Spleen (tissue), 11 donors: ENCODE data around the gene PPP2R5D. TPM values are rescaled to one million over a fixed set of nuclear protein-coding genes. Genes with fewer than 3 reads are reported as not detected.

ENCODE experiments used
- DNase-seq: peaks from one replicate; pipeline ENCODE4 v3.0.0-alpha.2; 2020
- H3K27ac ChIP-seq, 8 donors: fragments of 200-600 bp; sonication (generic) in 7 of 8; 1 replicate in 4 of 8; 2 replicates in 4 of 8; pipeline versions ENCODE4 v1.5.0 to v1.8.0; 2016 to 2021; ENCODE audit warnings: inconsistent platforms in 4 of 8, mild to moderate bottlenecking in 4 of 8, moderate library complexity in 1 of 8
- H3K27me3 ChIP-seq, 7 donors: fragments of 200-600 bp; sonication (generic) in 6 of 7; replicated peaks in 1 of 7; 1 replicate in 4 of 7; 2 replicates in 3 of 7; pipeline versions ENCODE4 v1.5.0 to v1.8.0; 2016 to 2021; ENCODE audit warnings: inconsistent platforms in 3 of 7, mild to moderate bottlenecking in 1 of 7
- H3K36me3 ChIP-seq, 6 donors: fragments of 200-600 bp; sonication (generic) in 5 of 6; 1 replicate in 4 of 6; 2 replicates in 2 of 6; pipeline versions ENCODE4 v1.5.0 to v1.8.0; 2016 to 2021; ENCODE audit warnings: inconsistent platforms in 2 of 6
- H3K4me1 ChIP-seq, 6 donors: fragments of 200-600 bp; sonication (generic) in 5 of 6; 1 replicate in 3 of 6; 2 replicates in 3 of 6; pipeline versions ENCODE4 v1.5.0 to v1.8.0; 2016 to 2021; ENCODE audit warnings: inconsistent platforms in 3 of 6
- H3K4me3 ChIP-seq, 8 donors: fragments of 200-600 bp; sonication (generic) in 7 of 8; 1 replicate in 4 of 8; 2 replicates in 4 of 8; pipeline versions ENCODE4 v1.5.0 to v1.8.0; 2016 to 2021; ENCODE audit warnings: inconsistent platforms in 4 of 8, mild to moderate bottlenecking in 4 of 8, moderate library complexity in 2 of 8
- H3K9me3 ChIP-seq, 8 donors: fragments of 200-600 bp; sonication (generic) in 7 of 8; 1 replicate in 4 of 8; 2 replicates in 4 of 8; pipeline versions ENCODE4 v1.5.0 to v1.8.0; 2016 to 2021; ENCODE audit warnings: inconsistent platforms in 4 of 8
- POLR2A ChIP-seq, 3 donors: fragments of 450-650 bp; IDR thresholded peaks; one replicate each; pipeline ENCODE4 v1.5.1; 2017; ENCODE audit warnings: antibody characterized with exemption in 3 of 3, mild to moderate bottlenecking in 1 of 3
- POLR2AphosphoS5 ChIP-seq, 3 donors: sonication (generic); formaldehyde crosslinking; IDR thresholded peaks; one replicate each; pipeline ENCODE4 v1.5.1; 2017; ENCODE audit warnings: antibody characterized with exemption in 3 of 3
- WGBS, 5 donors: extraction: QIAGEN DNeasy Blood & Tissue Kit in 3 of 5; methylation state at CpG; one replicate each; pipeline versions ENCODE4 v1.1.5 to v1.1.7; 2013 to 2018; 5-methylcytosine and 5-hydroxymethylcytosine counted together
- intact Hi-C: fragments of 100-400 bp; cut with DNase I; formaldehyde crosslinking; loops from one replicate; pipeline ENCODE4 v1.15.0; 2023; ENCODE audit warnings: low total_unique reads
- polyA plus RNA-seq, 3 donors: library from polyadenylated mRNA; stranded (reverse); fragments of 200-250 nt; gene quantifications; one replicate each; pipeline ENCODE4 v1.2.1, GENCODE V29; 2013
- total RNA-seq, 7 donors: library from RNA; depleted of rRNA in 3 of 7; stranded (reverse); fragments of >200 nt in 3 of 7; fragmentation: NEBNext Ultra II Directional in 4 of 7; extraction: Animal tissue kit (Norgen Biotek cat#: 25700) in 4 of 7; gene quantifications; one replicate each; pipeline versions ENCODE4 v1.1.0 to v1.2.1, GENCODE V29; 2016 to 2021
- TF ChIP-seq, protein P1 (sequence below), 11 experiments: fragments of 200-600 bp in 7 of 11; fragments of 450-650 bp in 4 of 11; sonication (generic) in 4 of 11; IDR thresholded peaks in 8 of 11; conservative IDR thresholded peaks in 3 of 11; 1 replicate in 7 of 11; 2 replicates in 4 of 11; pipeline versions ENCODE4 v1.4.0 to v1.8.0; 2016 to 2021; ENCODE audit warnings: antibody characterized with exemption in 11 of 11, inconsistent platforms in 4 of 11, mild to moderate bottlenecking in 1 of 11
- donor health status: healthy with polysubstance abuse.
- donor health status: DM: no; HTN: no; CAD: no; lungs with moderate emphysema.
- donor health status: DM: no; HTN: no; CAD: no.
- donor health status: Bipolar disorder and iron deficiency.
- donor health status: healthy.
- donor health status: DM: no; HTN: no; CAD: no.
- donor health status: DM: yes; HTN: yes; CAD: no.

The PPP2R5D gene
- total and polyA plus RNA-seq, 10 donors: 15.3 to 40.2 (median 25.5) TPM

DNA sequence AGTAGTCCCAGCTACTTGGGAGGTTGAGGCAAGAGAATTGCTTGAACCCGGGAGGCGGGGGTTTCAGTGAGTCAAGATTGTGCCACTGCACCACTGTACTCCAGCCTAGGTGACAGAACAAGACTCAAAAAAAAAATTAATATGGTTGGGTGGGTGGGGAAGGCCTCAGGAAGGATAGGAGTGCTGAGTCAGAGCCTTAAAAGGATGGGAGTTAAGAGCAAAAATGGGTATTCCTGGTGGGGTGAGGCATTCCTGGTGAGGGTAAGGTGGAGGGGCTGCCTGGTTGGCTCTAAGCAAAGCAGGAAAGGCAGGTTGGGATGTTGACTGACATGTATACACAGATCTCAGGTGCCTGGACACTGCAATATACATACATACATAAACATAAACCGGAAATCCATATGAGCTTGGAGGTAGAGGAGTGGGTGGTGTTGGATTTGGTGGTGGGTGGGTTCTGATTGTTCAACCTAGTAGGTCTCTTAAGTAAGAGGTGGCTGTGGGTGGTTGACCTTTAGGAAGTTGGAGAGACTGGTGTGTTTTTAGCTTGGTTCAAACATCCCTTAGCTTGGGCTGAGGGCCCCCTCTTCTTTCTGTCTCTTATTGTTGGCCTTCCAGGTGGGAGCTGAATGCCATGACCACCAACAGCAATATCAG, 35.8 kb downstream of the PPP2R5D start:
- Histone ChIP-seq H3K4me1 (peaks cover 33 to 76% (median 57%) of the 10 kb centered on the region in 6 donors), H3K27ac (peak overlapping the region in 4 of 8 donors; percentile 90 to 95 (median 93)), H3K36me3 (peaks cover 0 to 73% (median 34%) of the 10 kb centered on the region in 6 donors)

DNA sequence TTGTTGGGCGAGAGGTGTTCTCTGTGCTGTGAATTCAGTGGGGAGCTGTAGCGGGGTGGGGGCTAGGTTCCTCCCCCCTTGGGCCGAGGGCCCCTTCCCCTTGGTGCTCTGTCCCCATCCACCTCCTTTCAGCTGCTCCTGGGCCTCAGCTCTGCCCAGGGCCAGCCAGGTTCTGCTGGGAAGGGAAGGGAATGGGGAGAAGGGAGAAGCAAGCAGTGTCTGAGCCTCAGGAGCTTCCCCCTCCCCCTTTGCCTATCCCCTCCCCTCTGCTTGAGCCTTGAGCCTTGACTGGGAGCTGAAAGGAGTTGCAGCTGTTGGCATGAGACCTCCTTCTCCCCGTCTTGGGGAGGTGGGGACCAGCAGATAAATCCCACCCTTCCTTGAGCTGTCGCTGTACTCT, 36.5 kb downstream of the PPP2R5D start:
- H3K27me3 ChIP-seq: no peaks in the 10 kb centered on the region
- TF ChIP-seq POLR2AphosphoS5 (IDR thresholded peaks at IDR 0.05): no peak
- TF ChIP-seq POLR2A (IDR thresholded peaks at IDR 0.05): no peak
- TF ChIP-seq, protein P1, sequence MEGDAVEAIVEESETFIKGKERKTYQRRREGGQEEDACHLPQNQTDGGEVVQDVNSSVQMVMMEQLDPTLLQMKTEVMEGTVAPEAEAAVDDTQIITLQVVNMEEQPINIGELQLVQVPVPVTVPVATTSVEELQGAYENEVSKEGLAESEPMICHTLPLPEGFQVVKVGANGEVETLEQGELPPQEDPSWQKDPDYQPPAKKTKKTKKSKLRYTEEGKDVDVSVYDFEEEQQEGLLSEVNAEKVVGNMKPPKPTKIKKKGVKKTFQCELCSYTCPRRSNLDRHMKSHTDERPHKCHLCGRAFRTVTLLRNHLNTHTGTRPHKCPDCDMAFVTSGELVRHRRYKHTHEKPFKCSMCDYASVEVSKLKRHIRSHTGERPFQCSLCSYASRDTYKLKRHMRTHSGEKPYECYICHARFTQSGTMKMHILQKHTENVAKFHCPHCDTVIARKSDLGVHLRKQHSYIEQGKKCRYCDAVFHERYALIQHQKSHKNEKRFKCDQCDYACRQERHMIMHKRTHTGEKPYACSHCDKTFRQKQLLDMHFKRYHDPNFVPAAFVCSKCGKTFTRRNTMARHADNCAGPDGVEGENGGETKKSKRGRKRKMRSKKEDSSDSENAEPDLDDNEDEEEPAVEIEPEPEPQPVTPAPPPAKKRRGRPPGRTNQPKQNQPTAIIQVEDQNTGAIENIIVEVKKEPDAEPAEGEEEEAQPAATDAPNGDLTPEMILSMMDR (IDR thresholded peaks at IDR 0.05 in 8 of 11, conservative IDR thresholded peaks at IDR 0.05 in 3 of 11): no peak
- 49 to 74% (median 70%) methylated on average over 3 to 5 of the region's 5 CpGs for WGBS, 5 donors
- peaks cover 0 to 79% (median 41%) of the 10 kb centered on the region in 6 donors for H3K36me3 ChIP-seq
- H3K9me3 ChIP-seq: no peaks in the 10 kb centered on the region
- peaks cover 29 to 69% (median 50%) of the 10 kb centered on the region in 6 donors for H3K4me1 ChIP-seq
- peak overlapping the region; percentile 81 to 95 (median 90) for H3K27ac ChIP-seq
- peak overlapping the region; percentile 72 to 99 (median 98) for H3K4me3 ChIP-seq
- no peak for DNase-seq
- intact Hi-C loops: no loop called here

More for the DNA sequence above, 35.8 kb downstream of the PPP2R5D start:
- intact Hi-C loops: no loop called here
- no peak overlapping the region for H3K4me3 ChIP-seq
- no peak for TF ChIP-seq POLR2AphosphoS5 (IDR thresholded peaks at IDR 0.05)
- 95 to 99% (median 97%) methylated on average over 3 of the region's 3 CpGs for whole genome bisulfite sequencing, 5 donors
- DNase-seq: no peak
- H3K9me3 ChIP-seq: no peaks in the 10 kb centered on the region
- H3K27me3 ChIP-seq: no peaks in the 10 kb centered on the region

DNA sequence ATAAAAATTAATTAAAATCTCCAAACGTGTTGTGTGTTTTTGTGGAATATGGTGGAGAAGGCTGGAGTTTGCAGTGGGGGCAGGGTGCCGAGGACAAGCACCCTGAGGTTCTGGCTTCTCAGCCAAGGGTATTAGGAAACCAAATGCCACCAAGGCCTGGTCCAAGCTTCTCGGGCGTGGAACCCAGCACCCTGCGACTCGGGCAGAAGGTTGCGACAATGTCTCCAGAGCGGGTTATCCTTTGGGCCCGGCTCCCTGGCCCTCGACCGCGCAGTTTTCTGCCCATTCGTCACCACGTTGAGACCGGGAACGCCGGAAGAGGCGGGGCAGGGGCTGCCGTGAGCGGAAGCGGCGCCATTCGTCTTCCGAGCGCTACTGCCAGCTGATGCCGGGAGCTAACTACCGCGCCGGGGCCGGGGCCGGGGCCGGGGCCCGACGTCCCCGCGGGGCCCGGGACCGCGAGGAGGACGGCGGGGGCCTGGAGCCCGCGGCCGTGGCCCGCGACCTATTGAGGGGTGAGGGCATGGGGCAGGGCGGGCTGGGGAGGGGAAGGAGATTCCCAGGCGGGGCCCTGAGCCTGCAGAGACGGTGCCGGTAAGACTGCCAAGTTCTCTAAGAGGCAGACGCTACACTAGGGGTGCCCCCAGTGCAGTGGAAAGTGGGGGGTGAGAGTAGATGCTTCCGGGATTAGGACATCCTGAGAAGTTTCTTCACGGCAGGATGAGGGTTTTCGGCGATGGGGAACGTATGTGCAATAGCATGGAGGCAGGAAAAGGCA, 37.1 kb downstream of the PPP2R5D start, which contains the start of gene RRP36:
Gene RRP36 (plus strand): TSS at position 354 of the 778 bp plus-strand sequence. CDS start 32 bp downstream, at position 386.
- intact Hi-C loops: no loop called here
- H3K36me3 ChIP-seq: peaks cover 0 to 79% (median 47%) of the 10 kb centered on the region in 6 donors
- no peaks in the 10 kb centered on the region for H3K9me3 ChIP-seq
- peaks cover 23 to 63% (median 44%) of the 10 kb centered on the region in 6 donors for H3K4me1 ChIP-seq
- WGBS, 5 donors: 1 to 2% (median 1%) methylated on average over 12 to 56 of the region's 56 CpGs
- DNase-seq: peak; percentile 96
- peak within 1 kb of the TSS; percentile 72 to 99 (median 98) for H3K4me3 ChIP-seq
- peak within 1 kb of the TSS; percentile 81 to 95 (median 90) for H3K27ac ChIP-seq
- H3K27me3 ChIP-seq: no peaks in the 10 kb centered on the region
- TF ChIP-seq POLR2AphosphoS5 (IDR thresholded peaks at IDR 0.05) (peak; percentile 86 to 90 (median 88)), POLR2A (IDR thresholded peaks at IDR 0.05) (no peak)
- TF ChIP-seq, protein P1 (IDR thresholded peaks at IDR 0.05 in 8 of 11, conservative IDR thresholded peaks at IDR 0.05 in 3 of 11): no peak

DNA sequence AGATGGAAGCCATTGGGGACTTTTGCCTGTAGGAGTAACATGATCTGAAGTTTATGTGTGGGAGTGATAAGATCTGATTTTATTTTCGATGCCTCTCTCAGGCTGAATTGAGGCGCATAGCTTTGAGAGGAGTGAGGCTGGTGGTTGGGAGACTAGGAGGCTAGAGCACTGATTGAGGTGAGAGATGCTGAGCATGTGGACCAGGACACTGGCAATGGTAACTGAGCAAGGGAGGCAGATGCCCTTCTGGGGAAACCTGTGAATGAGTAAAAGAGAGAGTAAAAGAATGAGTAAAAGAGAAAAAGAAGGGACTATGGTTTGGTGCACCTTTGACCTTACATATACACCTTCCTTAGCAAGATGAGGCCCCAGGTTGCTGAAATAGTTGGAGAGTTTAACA, 40.1 kb downstream of the PPP2R5D start:
- Histone ChIP-seq H3K4me1 (peaks cover 15 to 44% (median 31%) of the 10 kb centered on the region in 6 donors), H3K27me3 (no peaks in the 10 kb centered on the region), H3K4me3 (no peak overlapping the region), H3K36me3 (peaks cover 0 to 80% (median 51%) of the 10 kb centered on the region in 6 donors), H3K9me3 (no peaks in the 10 kb centered on the region), H3K27ac (no peak overlapping the region)
- TF ChIP-seq POLR2A (IDR thresholded peaks at IDR 0.05) (no peak), POLR2AphosphoS5 (IDR thresholded peaks at IDR 0.05) (no peak)
- TF ChIP-seq, protein P1 (IDR thresholded peaks at IDR 0.05 in 8 of 11, conservative IDR thresholded peaks at IDR 0.05 in 3 of 11): no peak
- 81 to 97% (median 88%) methylated on average over 2 of the region's 2 CpGs for WGBS, 5 donors
- intact Hi-C loops: no loop called here
- DNase-seq: no peak
